HepG2 (cell line): Measurements from ENCODE around the gene MAN1A1. TPM values are rescaled to one million over a fixed set of nuclear protein-coding genes. Genes with fewer than 3 reads are reported as not detected.
A peak's percentile ranks its signal among the peaks of the same experiment; 100 is the strongest.

Experiments used
- CREB1 ChIP-seq, 2 experiments: fragments of 450-650 bp in 1 of 2; IDR thresholded peaks; 2 replicates each; pipeline ENCODE4 v1.6.1; 2016 to 2017; ENCODE audit warnings: control low read depth in 1 of 2, mild to moderate bottlenecking in 1 of 2, missing compliant biosample characterization in 1 of 2, missing genetic modification characterization in 1 of 2
- DMAP1 ChIP-seq: IDR thresholded peaks from 2 replicates; pipeline ENCODE4 v1.6.1; 2016
- DMTF1 ChIP-seq: sonication (generic); formaldehyde crosslinking; IDR thresholded peaks from 2 replicates; pipeline ENCODE4 v1.4.0; 2020; ENCODE audit warnings: mild to moderate bottlenecking, missing genetic modification reagents
- EP300 ChIP-seq, 3 experiments: sonication (generic) in 1 of 3; formaldehyde crosslinking in 1 of 3; IDR thresholded peaks; 2 replicates each; pipeline versions ENCODE4 v1.5.1 to v1.6.1; 2011 to 2020; ENCODE audit warnings: low read depth in 2 of 3, low read length in 2 of 3, borderline replicate concordance in 1 of 3, improper control_type of control experiment in 1 of 3, mild to moderate bottlenecking in 1 of 3, missing genetic modification reagents in 1 of 3, moderate library complexity in 1 of 3
- FOXA1 ChIP-seq, 2 experiments: fragments of 450-650 bp in 1 of 2; sonication (generic) in 1 of 2; formaldehyde crosslinking in 1 of 2; IDR thresholded peaks; 2 replicates each; pipeline versions ENCODE4 v1.4.0 to v1.6.1; 2016 to 2020; ENCODE audit warnings: missing genetic modification reagents in 1 of 2
- GATAD2A ChIP-seq: IDR thresholded peaks from 2 replicates; pipeline ENCODE4 v1.6.1; 2016
- HDAC2 ChIP-seq: sonication (generic); formaldehyde crosslinking; IDR thresholded peaks from 2 replicates; pipeline ENCODE4 v1.4.0; 2020; ENCODE audit warnings: missing genetic modification reagents
- HNF1B ChIP-seq: sonication (generic); formaldehyde crosslinking; IDR thresholded peaks from 2 replicates; pipeline ENCODE4 v1.5.1; 2020; ENCODE audit warnings: mild to moderate bottlenecking, moderate library complexity, missing genetic modification reagents
- MIXL1 ChIP-seq: IDR thresholded peaks from 2 replicates; pipeline ENCODE4 v1.6.1; 2016
- PCBP2 ChIP-seq: fragments of 200-400 bp; formaldehyde crosslinking; optimal IDR thresholded peaks from 2 replicates; pipeline ENCODE3; 2018; ENCODE audit warnings: low read length, low read depth; ENCODE audit not compliant: poor library complexity, severe bottlenecking
- POLR2AphosphoS5 ChIP-seq: IDR thresholded peaks from 2 replicates; pipeline ENCODE4 v1.6.1; 2012; ENCODE audit warnings: low read depth, low read length
- RNF2 ChIP-seq: fragments of 450-650 bp; conservative IDR thresholded peaks from 2 replicates; pipeline ENCODE4 v1.6.1; 2016; ENCODE audit warnings: low read depth
- STAT5B ChIP-seq: sonication (generic); formaldehyde crosslinking; IDR thresholded peaks from 2 replicates; pipeline ENCODE4 v1.4.0; 2020; ENCODE audit warnings: missing genetic modification reagents
- TEAD2 ChIP-seq: sonication (generic); formaldehyde crosslinking; IDR thresholded peaks from 2 replicates; pipeline ENCODE4 v1.9.0; 2021; ENCODE audit warnings: missing genetic modification reagents
- TOE1 ChIP-seq: sonication (generic); formaldehyde crosslinking; IDR thresholded peaks from 2 replicates; pipeline ENCODE4 v1.4.0; 2020; ENCODE audit warnings: mild to moderate bottlenecking, missing genetic modification reagents
- YEATS4 ChIP-seq: sonication (generic); formaldehyde crosslinking; IDR thresholded peaks from 2 replicates; pipeline ENCODE4 v1.4.0; 2020; ENCODE audit warnings: missing genetic modification reagents, borderline replicate concordance
- ZFYVE20 ChIP-seq: sonication (generic); formaldehyde crosslinking; IDR thresholded peaks from 2 replicates; pipeline ENCODE4 v1.8.0; 2023; ENCODE audit warnings: low read depth, mild to moderate bottlenecking, moderate library complexity, missing genetic modification reagents, borderline replicate concordance
- ZNF280D ChIP-seq: sonication (generic); formaldehyde crosslinking; IDR thresholded peaks from 2 replicates; pipeline ENCODE4 v1.5.1; 2020; ENCODE audit warnings: mild to moderate bottlenecking, missing genetic modification reagents
- ZNF460 ChIP-seq: sonication (generic); formaldehyde crosslinking; IDR thresholded peaks from 2 replicates; pipeline ENCODE4 v1.5.1; 2020; ENCODE audit warnings: missing genetic modification reagents, mild to moderate bottlenecking, borderline replicate concordance
- ZNF552 ChIP-seq: sonication (generic); formaldehyde crosslinking; IDR thresholded peaks from 2 replicates; pipeline ENCODE4 v1.9.0; 2022; ENCODE audit warnings: missing genetic modification reagents, mild to moderate bottlenecking, borderline replicate concordance
- ZNF746 ChIP-seq: sonication (generic); formaldehyde crosslinking; IDR thresholded peaks from 2 replicates; pipeline ENCODE4 v1.8.0; 2022; ENCODE audit warnings: mild to moderate bottlenecking, missing genetic modification reagents
- ZSCAN12 ChIP-seq: sonication (generic); formaldehyde crosslinking; IDR thresholded peaks from 2 replicates; pipeline ENCODE4 v1.9.0; 2021; ENCODE audit warnings: mild to moderate bottlenecking, missing genetic modification reagents
- polyA plus RNA-seq, 8 experiments: library from polyadenylated mRNA; depleted of rRNA in 3 of 8; stranded (reverse) in 7 of 8; unstranded in 1 of 8; fragments of >200 nt; fragmentation: Illumina TruSeq in 4 of 8; extraction: Trizol in 4 of 8; gene quantifications; 2 replicates each; pipeline versions ENCODE4 v1.2.1 to v1.2.3, GENCODE V29; 2011 to 2016; ENCODE audit warnings: low read depth in 4 of 8, missing spikeins in 1 of 8, mixed read lengths in 1 of 8; ENCODE audit not compliant: insufficient read depth in 1 of 8
- total RNA-seq, 5 experiments: library from RNA; depleted of rRNA; stranded (reverse); fragments of >200 nt; fragmentation: Illumina TruSeq; extraction: Trizol; gene quantifications; 2 replicates each; pipeline ENCODE4 v1.2.3, GENCODE V29; 2016; ENCODE audit warnings: low read depth in 1 of 5
- TF ChIP-seq, protein P1 (sequence below): sonication (generic); formaldehyde crosslinking; IDR thresholded peaks from 2 replicates; pipeline ENCODE4 v1.9.0; 2021; ENCODE audit warnings: missing genetic modification reagents, borderline replicate concordance

Gene MAN1A1
- total and polyA plus RNA-seq, 2 of the 13 experiments (the other 11 are each of a cell fraction or from before 2014, with no cell fraction given) = 156 to 236 TPM

DNA sequence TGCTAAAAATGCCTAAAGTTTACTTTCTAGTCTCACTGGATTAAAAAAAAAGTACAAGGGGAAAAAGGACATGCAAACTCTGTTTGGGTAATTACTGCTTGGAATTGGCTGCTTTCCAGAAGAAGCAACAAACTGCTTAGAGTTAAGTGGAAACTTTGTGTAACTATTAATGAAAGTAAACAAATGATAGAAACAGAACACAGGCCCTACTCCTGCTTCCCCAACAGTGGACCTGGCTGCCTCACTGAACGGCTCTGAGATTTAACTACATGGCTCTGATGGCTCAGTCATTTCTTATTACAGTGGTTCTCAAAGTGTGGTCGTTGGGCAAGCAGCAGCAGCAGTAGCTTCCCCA lies 108.5 kb downstream of the MAN1A1 start (continued):
- TF ChIP-seq DMTF1 (CRISPR knock-in tag) (no peak), ZNF746 (CRISPR knock-in tag) (no peak), ZFYVE20 (CRISPR knock-in tag) (no peak), TEAD2 (CRISPR knock-in tag) (no peak), TOE1 (CRISPR knock-in tag) (no peak), PCBP2 (no peak), ZSCAN12 (no peak), HNF1B (CRISPR knock-in tag) (no peak), STAT5B (CRISPR knock-in tag) (no peak), YEATS4 (no peak), MIXL1 (CRISPR knock-in tag) (0 out of 2 replicates have a peak, but pooled peaks have one; percentile 37), FOXA1 (IDR thresholded peaks at IDR 0.05) (no peak), FOXA1 (CRISPR knock-in tag; IDR thresholded peaks at IDR 0.05) (no peak), HDAC2 (CRISPR knock-in tag) (no peak), RNF2 (no peak), ZNF552 (CRISPR knock-in tag) (no peak), DMAP1 (no peak), GATAD2A (CRISPR knock-in tag) (peak; percentile 23; the same call in 1 of the 2 replicates), CREB1 (IDR thresholded peaks at IDR 0.05) (no peak), CREB1 (CRISPR knock-in tag; IDR thresholded peaks at IDR 0.05) (no peak), ZNF280D (CRISPR knock-in tag) (no peak), EP300 (IDR thresholded peaks at IDR 0.05; ENCODE audit: low read depth in 2 of 2, low read length in 2 of 2) (peak in 1 of 2 experiments; percentile 35; a peak in 1 of 4 replicates), EP300 (CRISPR knock-in tag; IDR thresholded peaks at IDR 0.05; ENCODE audit: borderline replicate concordance) (no peak), ZNF460 (CRISPR knock-in tag) (no peak), POLR2AphosphoS5 (no peak)
- TF ChIP-seq, protein P1, sequence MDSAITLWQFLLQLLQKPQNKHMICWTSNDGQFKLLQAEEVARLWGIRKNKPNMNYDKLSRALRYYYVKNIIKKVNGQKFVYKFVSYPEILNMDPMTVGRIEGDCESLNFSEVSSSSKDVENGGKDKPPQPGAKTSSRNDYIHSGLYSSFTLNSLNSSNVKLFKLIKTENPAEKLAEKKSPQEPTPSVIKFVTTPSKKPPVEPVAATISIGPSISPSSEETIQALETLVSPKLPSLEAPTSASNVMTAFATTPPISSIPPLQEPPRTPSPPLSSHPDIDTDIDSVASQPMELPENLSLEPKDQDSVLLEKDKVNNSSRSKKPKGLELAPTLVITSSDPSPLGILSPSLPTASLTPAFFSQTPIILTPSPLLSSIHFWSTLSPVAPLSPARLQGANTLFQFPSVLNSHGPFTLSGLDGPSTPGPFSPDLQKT (CRISPR knock-in tag) = no peak
